Measurements from ENCODE around the gene APBA2.

The APBA2 gene

GRCh38 chr15:28959326-28959725 lies 73.6 kb downstream of the APBA2 start:
- Histone ChIP-seq H3K36me3 (ENCODE audit: control insufficient read depth in 2 of 2, insufficient read depth in 1 of 2, low read length in 2 of 2) (no peaks in the 10 kb centered on the region), H3K4me1 (ENCODE audit: control insufficient read depth, insufficient read depth, low read length) (peaks cover 6% of the 10 kb centered on the region), H3K9me3 (ENCODE audit: control insufficient read depth, insufficient read depth, low read depth, low read length) (no peaks in the 10 kb centered on the region), H3K27ac (ENCODE audit: extremely low read depth, low read depth, low read length) (no peak overlapping the region), H3K4me3 (ENCODE audit: low read depth, low read length) (no peak overlapping the region)
- TF ChIP-seq REST (tag by site-specific recombination; IDR thresholded peaks at IDR 0.05) (no peak), ZNF654 (tag by site-specific recombination; IDR thresholded peaks at IDR 0.05; ENCODE audit: low read depth) (no peak), ZNF777 (tag by site-specific recombination; IDR thresholded peaks at IDR 0.05; ENCODE audit: borderline replicate concordance) (no peak), ZNF175 (tag by site-specific recombination; IDR thresholded peaks at IDR 0.05) (no peak), SP7 (tag by site-specific recombination; IDR thresholded peaks at IDR 0.05) (no peak), CTCF (tag by site-specific recombination; IDR thresholded peaks at IDR 0.05) (no peak), ZNF610 (tag by site-specific recombination; IDR thresholded peaks at IDR 0.05; ENCODE audit: borderline replicate concordance) (no peak), ZNF266 (tag by site-specific recombination; IDR thresholded peaks at IDR 0.05; ENCODE audit: low read depth) (no peak), PRDM4 (tag by site-specific recombination; IDR thresholded peaks at IDR 0.05) (no peak), ZNF248 (tag by site-specific recombination; IDR thresholded peaks at IDR 0.05) (no peak), ZNF112 (tag by site-specific recombination; IDR thresholded peaks at IDR 0.05) (no peak)
- POLR2A ChIA-PET = no interaction called here
- CTCF ChIA-PET = no interaction called here

GRCh38 chr15:28960979-28961378 lies 75.2 kb downstream of the APBA2 start:
- Histone ChIP-seq H3K36me3 (ENCODE audit: control insufficient read depth in 2 of 2, insufficient read depth in 1 of 2, low read length in 2 of 2) (no peaks in the 10 kb centered on the region), H3K4me1 (ENCODE audit: control insufficient read depth, insufficient read depth, low read length) (peaks cover 1% of the 10 kb centered on the region; the same call in 1 of the 2 replicates), H3K9me3 (ENCODE audit: control insufficient read depth, insufficient read depth, low read depth, low read length) (no peaks in the 10 kb centered on the region), H3K4me3 (ENCODE audit: low read depth, low read length) (no peak overlapping the region), H3K27ac (ENCODE audit: extremely low read depth, low read depth, low read length) (no peak overlapping the region)
- ChIA-PET POLR2A (no interaction called here), CTCF (interaction anchor here (0.8 kb wide), 1 partner anchor 10 kb away, joined by 5 read pairs; no protein-coding TSS in a partner anchor)
- TF ChIP-seq ZNF211 (tag by site-specific recombination; IDR thresholded peaks at IDR 0.05; ENCODE audit: low read depth) (no peak), ZNF10 (tag by site-specific recombination; IDR thresholded peaks at IDR 0.05) (no peak), PRDM10 (tag by site-specific recombination; IDR thresholded peaks at IDR 0.05) (no peak), FEZF1 (tag by site-specific recombination; IDR thresholded peaks at IDR 0.05) (no peak), MEIS1 (CRISPR knock-in tag; IDR thresholded peaks at IDR 0.05; ENCODE audit: borderline replicate concordance) (no peak), KLF7 (tag by site-specific recombination; IDR thresholded peaks at IDR 0.05; ENCODE audit: borderline replicate concordance) (no peak), ZNF837 (tag by site-specific recombination; IDR thresholded peaks at IDR 0.05) (no peak), ZNF530 (tag by site-specific recombination; IDR thresholded peaks at IDR 0.05; ENCODE audit: low read depth) (no peak), ZNF416 (tag by site-specific recombination; IDR thresholded peaks at IDR 0.05) (no peak), TSHZ1 (tag by site-specific recombination; IDR thresholded peaks at IDR 0.05; ENCODE audit: borderline replicate concordance) (no peak)
